RWPE2 (cell line): ENCODE measurements around the gene THRA.

Experiments
- ATAC-seq: fragments of 200-7000 bp; cut with Tn5 transposase; 3 replicates; pipeline ENCODE4 v1.9.1; 2021; ENCODE audit warnings: low read depth
- DNase-seq: peaks from one replicate; pipeline ENCODE4 v3.0.0-alpha.2; 2020; ENCODE audit warnings: low spot score
- H3K27ac ChIP-seq: fragments of 450-650 bp; 2 replicates; pipeline ENCODE4 v1.5.1; 2017; ENCODE audit warnings: mild to moderate bottlenecking; ENCODE audit not compliant: poor library complexity, severe bottlenecking
- H3K27me3 ChIP-seq: fragments of 250-450 bp; sonication (Bioruptor Pico); 2 replicates; pipeline ENCODE4 v1.5.1; 2021; ENCODE audit warnings: mild to moderate bottlenecking, moderate library complexity; ENCODE audit not compliant: insufficient read depth, poor library complexity, severe bottlenecking
- H3K36me3 ChIP-seq: fragments of 250-450 bp; sonication (Bioruptor Pico); 2 replicates; pipeline ENCODE4 v1.5.1; 2020; ENCODE audit warnings: low read depth, mild to moderate bottlenecking, moderate library complexity
- H3K4me1 ChIP-seq: fragments of 250-450 bp; sonication (Bioruptor Pico); 2 replicates; pipeline ENCODE4 v1.5.1; 2021; ENCODE audit warnings: mild to moderate bottlenecking, moderate library complexity; ENCODE audit not compliant: insufficient read depth, poor library complexity, severe bottlenecking
- H3K4me3 ChIP-seq: fragments of 250-450 bp; sonication (Bioruptor Pico); 2 replicates; pipeline ENCODE4 v1.5.1; 2021; ENCODE audit warnings: mild to moderate bottlenecking, moderate library complexity; ENCODE audit not compliant: severe bottlenecking
- H3K9me3 ChIP-seq: fragments of 250-450 bp; sonication (Bioruptor Pico); 2 replicates; pipeline ENCODE4 v1.5.1; 2021; ENCODE audit warnings: mild to moderate bottlenecking, moderate library complexity; ENCODE audit not compliant: severe bottlenecking
- TF ChIP-seq, protein P1 (sequence below): fragments of 450-650 bp; IDR thresholded peaks from one replicate; pipeline ENCODE4 v1.5.1; 2017; ENCODE audit warnings: mild to moderate bottlenecking, moderate library complexity; ENCODE audit not compliant: poor library complexity, severe bottlenecking

The THRA gene

DNA sequence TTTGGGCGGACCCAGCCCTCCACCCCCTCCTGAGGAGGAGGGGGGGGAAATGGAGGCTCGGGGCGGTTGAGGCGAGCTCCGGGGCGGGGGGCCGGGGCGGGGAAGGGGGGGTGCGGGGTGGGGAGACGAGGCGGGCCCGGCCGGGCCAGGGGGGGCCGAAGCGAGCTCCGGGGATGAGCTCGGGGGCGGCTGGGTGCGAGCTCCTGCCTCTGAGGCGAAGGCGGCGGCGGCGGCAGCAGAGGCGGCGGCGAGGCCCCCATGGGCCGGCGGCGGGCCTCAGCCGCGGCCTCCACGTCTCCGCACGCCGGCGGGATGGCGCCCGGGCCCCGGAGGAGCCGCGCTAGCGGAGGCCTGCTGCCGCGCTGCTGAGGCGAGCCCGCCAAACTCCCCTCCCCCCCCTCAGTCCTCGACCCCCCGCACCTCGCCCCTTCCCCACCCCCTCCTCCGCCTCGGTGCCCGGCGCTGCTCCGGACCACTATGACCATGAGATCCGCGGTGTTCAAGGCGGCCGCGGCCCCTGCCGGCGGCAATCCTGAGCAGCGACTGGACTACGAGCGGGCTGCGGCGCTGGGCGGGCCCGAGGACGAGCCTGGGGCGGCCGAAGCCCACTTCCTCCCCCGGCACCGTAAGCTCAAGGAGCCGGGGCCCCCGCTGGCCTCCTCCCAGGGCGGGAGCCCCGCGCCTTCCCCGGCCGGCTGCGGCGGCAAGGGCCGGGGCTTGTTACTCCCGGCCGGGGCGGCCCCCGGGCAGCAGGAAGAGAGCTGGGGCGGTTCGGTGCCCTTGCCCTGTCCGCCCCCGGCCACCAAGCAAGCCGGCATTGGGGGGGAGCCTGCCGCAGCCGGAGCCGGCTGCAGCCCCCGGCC, 59.6 kb downstream of the THRA start:
- H3K9me3 ChIP-seq = no peaks in the 10 kb centered on the region
- TF ChIP-seq, protein P1, sequence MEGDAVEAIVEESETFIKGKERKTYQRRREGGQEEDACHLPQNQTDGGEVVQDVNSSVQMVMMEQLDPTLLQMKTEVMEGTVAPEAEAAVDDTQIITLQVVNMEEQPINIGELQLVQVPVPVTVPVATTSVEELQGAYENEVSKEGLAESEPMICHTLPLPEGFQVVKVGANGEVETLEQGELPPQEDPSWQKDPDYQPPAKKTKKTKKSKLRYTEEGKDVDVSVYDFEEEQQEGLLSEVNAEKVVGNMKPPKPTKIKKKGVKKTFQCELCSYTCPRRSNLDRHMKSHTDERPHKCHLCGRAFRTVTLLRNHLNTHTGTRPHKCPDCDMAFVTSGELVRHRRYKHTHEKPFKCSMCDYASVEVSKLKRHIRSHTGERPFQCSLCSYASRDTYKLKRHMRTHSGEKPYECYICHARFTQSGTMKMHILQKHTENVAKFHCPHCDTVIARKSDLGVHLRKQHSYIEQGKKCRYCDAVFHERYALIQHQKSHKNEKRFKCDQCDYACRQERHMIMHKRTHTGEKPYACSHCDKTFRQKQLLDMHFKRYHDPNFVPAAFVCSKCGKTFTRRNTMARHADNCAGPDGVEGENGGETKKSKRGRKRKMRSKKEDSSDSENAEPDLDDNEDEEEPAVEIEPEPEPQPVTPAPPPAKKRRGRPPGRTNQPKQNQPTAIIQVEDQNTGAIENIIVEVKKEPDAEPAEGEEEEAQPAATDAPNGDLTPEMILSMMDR = no peak
- peak overlapping the region; percentile 91 for H3K4me3 ChIP-seq
- peaks cover 6% of the 10 kb centered on the region for H3K4me1 ChIP-seq
- H3K36me3 ChIP-seq = peaks cover 43% of the 10 kb centered on the region
- ATAC-seq (peak; percentile 43), DNase-seq (no peak)
- H3K27me3 ChIP-seq = no peaks in the 10 kb centered on the region
- peak overlapping the region; percentile 84 for H3K27ac ChIP-seq

DNA sequence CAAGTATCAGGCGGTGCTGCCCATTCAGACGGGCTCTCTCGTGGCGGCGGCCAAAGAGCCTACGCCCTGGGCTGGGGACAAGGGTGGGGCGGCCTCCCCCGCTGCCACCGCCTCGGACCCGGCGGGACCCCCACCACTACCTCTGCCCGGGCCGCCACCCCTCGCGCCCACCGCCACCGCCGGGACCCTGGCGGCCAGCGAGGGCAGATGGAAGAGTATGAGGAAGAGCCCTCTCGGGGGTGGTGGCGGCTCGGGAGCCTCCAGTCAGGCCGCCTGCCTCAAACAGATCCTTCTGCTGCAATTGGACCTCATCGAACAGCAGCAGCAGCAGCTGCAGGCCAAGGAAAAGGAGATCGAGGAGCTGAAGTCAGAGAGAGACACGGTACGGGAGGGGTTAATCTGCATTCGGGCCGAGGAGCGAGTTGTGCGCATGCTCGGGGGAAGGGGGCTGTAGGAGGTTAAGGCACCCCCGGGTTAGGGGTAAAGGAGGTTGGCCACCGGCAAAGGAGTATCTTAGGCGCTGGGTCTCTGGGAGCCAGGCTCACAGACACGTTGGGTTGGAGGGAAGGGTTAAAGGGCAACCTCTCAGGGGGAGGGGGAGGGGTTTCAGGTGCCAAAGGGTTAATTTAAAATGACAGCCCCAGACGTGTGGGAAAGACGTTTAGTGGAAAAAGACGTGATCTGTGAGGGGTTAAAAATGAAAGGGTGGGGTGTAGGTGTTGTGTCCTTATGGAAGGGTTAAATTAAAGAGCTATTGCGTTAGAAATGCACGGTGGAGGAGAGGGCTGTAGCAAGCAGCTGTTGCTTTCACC, 60.4 kb downstream of the THRA start:
- peak overlapping the region; percentile 84 for H3K27ac ChIP-seq
- ATAC-seq = peak; percentile 10
- no peak for DNase-seq
- H3K36me3 ChIP-seq = peaks cover 51% of the 10 kb centered on the region
- H3K4me3 ChIP-seq = peak overlapping the region; percentile 91
- peaks cover 6% of the 10 kb centered on the region for H3K4me1 ChIP-seq
- H3K27me3 ChIP-seq = no peaks in the 10 kb centered on the region
- H3K9me3 ChIP-seq = no peaks in the 10 kb centered on the region
- TF ChIP-seq, protein P1 = no peak

DNA sequence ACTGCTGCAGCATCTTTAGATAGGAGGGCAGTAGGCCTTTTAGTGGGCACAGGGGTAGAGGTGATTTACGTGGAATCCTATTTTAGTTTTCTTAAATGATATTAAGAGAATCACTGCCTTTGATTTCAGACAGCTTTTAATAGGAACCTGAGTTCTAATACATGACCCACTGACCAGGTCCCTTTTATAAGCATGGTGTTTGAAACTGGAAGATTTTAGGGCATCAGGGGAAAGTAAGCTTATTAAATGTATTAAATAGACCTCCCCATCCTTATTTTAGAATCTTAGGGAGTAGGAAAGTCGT, 61.0 kb downstream of the THRA start:
- Histone ChIP-seq H3K4me3 (peak overlapping the region; percentile 91), H3K27me3 (no peaks in the 10 kb centered on the region), H3K27ac (peak overlapping the region; percentile 84), H3K36me3 (peaks cover 56% of the 10 kb centered on the region), H3K9me3 (no peaks in the 10 kb centered on the region), H3K4me1 (peaks cover 6% of the 10 kb centered on the region)
- TF ChIP-seq, protein P1 = no peak
- no peak for ATAC-seq
- DNase-seq = no peak

DNA sequence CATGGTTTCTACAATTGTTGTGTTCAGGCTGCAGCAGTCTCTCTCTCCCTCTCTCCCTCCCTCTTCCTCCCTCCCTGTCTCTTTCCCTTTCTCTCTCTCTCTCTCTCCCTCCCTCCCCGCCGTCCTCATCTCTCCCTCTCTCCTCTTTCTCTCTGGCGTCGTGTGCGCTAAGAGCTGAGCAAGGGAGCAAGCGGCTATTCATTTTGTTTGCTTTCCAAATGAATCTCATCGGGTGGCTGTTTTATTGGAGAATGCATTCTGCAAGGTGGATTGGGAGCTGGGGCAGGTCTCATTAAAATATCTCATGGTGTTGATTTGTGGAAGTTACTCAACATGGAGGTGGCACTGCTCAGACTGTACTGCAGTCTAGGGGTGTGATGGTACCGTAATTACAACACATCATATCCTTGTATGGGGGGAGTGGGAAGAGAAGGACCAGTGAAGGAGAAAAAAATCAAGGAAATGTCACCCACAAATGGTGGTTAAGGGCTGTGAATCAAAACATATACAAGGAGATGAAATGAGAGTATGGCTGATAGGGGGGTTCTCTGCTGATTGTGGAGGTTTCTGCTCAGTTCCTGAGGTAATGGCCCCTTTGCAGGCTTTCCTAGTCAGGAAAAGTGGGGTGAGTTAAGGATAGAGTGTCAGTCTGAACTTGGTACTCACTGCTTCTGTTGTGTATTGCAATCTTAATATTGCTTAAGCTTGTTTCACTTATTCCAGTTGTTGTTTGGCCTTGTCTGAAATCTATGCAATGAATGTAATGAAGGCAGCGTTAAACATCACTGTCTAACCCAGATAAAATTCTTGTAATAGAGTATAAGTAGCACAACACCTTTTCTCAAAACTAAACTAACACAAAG, 61.7 kb downstream of the THRA start:
- TF ChIP-seq, protein P1 = no peak

More for the DNA sequence above, 61.7 kb downstream of the THRA start:
- peak overlapping the region; percentile 91 for H3K4me3 ChIP-seq
- no peak for ATAC-seq
- peaks cover 63% of the 10 kb centered on the region for H3K36me3 ChIP-seq
- H3K27me3 ChIP-seq = no peaks in the 10 kb centered on the region
- peaks cover 6% of the 10 kb centered on the region for H3K4me1 ChIP-seq
- H3K27ac ChIP-seq = peak overlapping the region; percentile 84
- no peaks in the 10 kb centered on the region for H3K9me3 ChIP-seq
- DNase-seq = no peak
